Measurements from ENCODE around the gene BAIAP2L1. TPM values are rescaled to one million over a fixed set of nuclear protein-coding genes. Genes with fewer than 3 reads are reported as not detected.

Gene BAIAP2L1
- total and polyA plus RNA-seq, 2 of the 8 experiments (the other 6 are each of a cell fraction or from before 2014, with no cell fraction given) = 19.2 to 42.9 TPM

GRCh38 chr7:98293265-98293664 is 107.6 kb downstream of the BAIAP2L1 start:
- H3K23me2 ChIP-seq (ENCODE audit: low read depth, low read length) = no peaks in the 10 kb centered on the region
- FAIRE-seq (no peak), DNase-seq (ENCODE audit: low read depth in 1 of 2, low spot score in 2 of 2) (no peak)
- no peak overlapping the region for H2BK5ac ChIP-seq (ENCODE audit: low read depth, low read length)
- no peaks in the 10 kb centered on the region for H3K9me3 ChIP-seq (ENCODE audit: insufficient read depth in 2 of 2, low read depth in 1 of 2, low read length in 1 of 2)
- no peak overlapping the region for H3K18ac ChIP-seq (ENCODE audit: extremely low read depth, low read length)
- no peak overlapping the region for H4K5ac ChIP-seq (ENCODE audit: insufficient read length, low read depth, low read length)
- ChIA-PET POLR2A (ENCODE audit: partially characterized antibody) (interaction anchor here (0.6 to 1.1 kb wide), 3 partner anchors 10 to 106 kb away, joined by 3 to 4 read pairs (median 4); no protein-coding TSS in a partner anchor), CTCF (ENCODE audit: partially characterized antibody) (interaction anchor here (0.9 to 8.1 kb wide), 7 partner anchors 8 to 133 kb away, joined by 6 to 57 read pairs (median 6); partner anchors contain the start of gene BAIAP2L1)
- no peak overlapping the region for H3K27ac ChIP-seq (ENCODE audit: low read depth, low read length)
- H3K9ac ChIP-seq (replicated peaks in 1 of 4; ENCODE audit: extremely low read depth in 1 of 4, low read depth in 3 of 4, low read length in 3 of 4) = no peak overlapping the region
- H3K4ac ChIP-seq (replicated peaks; ENCODE audit: insufficient read length, low read depth, low read length) = no peak overlapping the region
- no peak overlapping the region for H2AK5ac ChIP-seq (ENCODE audit: low read depth, low read length)
- H4K8ac ChIP-seq (ENCODE audit: extremely low read depth, insufficient read depth, low read length) = no peak overlapping the region
- no peak overlapping the region for H4K91ac ChIP-seq (replicated peaks; ENCODE audit: insufficient read length, low read length)
- no peak overlapping the region for H2BK120ac ChIP-seq (replicated peaks; ENCODE audit: low read depth, low read length)
- H3K14ac ChIP-seq (ENCODE audit: insufficient read length) = no peak overlapping the region
- peaks cover 7 to 20% (median 12%) of the 10 kb centered on the region in 4 experiments; a peak in 7 of 8 replicates for H3K36me3 ChIP-seq (ENCODE audit: control insufficient read depth in 2 of 4, insufficient read depth in 4 of 4, low read length in 3 of 4)
- H3K4me3 ChIP-seq (ENCODE audit: extremely low read depth in 1 of 4, insufficient read depth in 2 of 4, low read depth in 3 of 4, low read length in 4 of 4) = no peak overlapping the region
- no peak for TF ChIP-seq BCL11A (IDR thresholded peaks at IDR 0.05; ENCODE audit: low read depth in 2 of 2, low read length in 2 of 2)
- no peak for TF ChIP-seq FOSL1 (IDR thresholded peaks at IDR 0.05; ENCODE audit: insufficient read depth, low read depth, low read length)
- no peak for TF ChIP-seq YY1 (IDR thresholded peaks at IDR 0.05; ENCODE audit: low read depth, low read length)
- TF ChIP-seq MAX (IDR thresholded peaks at IDR 0.05) = no peak
- TF ChIP-seq POLR2AphosphoS5 (IDR thresholded peaks at IDR 0.05; ENCODE audit: low read depth, low read length) = no peak
- TF ChIP-seq CTCF (IDR thresholded peaks at IDR 0.05; ENCODE audit: control extremely low read depth in 1 of 3, insufficient read depth in 1 of 3, low read depth in 1 of 3, low read length in 3 of 3) = no peak
- TF ChIP-seq CHD1 (IDR thresholded peaks at IDR 0.05; ENCODE audit: low read depth, low read length) = no peak
- TF ChIP-seq HDAC2 (IDR thresholded peaks at IDR 0.05; ENCODE audit: borderline replicate concordance in 1 of 2, low read depth in 2 of 2, low read length in 2 of 2) = no peak
- TF ChIP-seq RXRA (IDR thresholded peaks at IDR 0.05; ENCODE audit: insufficient read depth, low read depth, low read length) = no peak
- no peak for TF ChIP-seq SIX5 (IDR thresholded peaks at IDR 0.05; ENCODE audit: low read depth, low read length)
- peaks cover 2% of the 10 kb centered on the region for H3K79me1 ChIP-seq (ENCODE audit: low read depth, low read length)
- H2AFZ ChIP-seq (ENCODE audit: low read length) = no peak overlapping the region
- WGBS, 2 experiments (ENCODE audit: extremely low coverage in 1 of 2, insufficient coverage in 1 of 2, insufficient read length in 1 of 2, insufficient replicate concordance in 2 of 2, low coverage in 1 of 2, low lambda C conversion rate in 2 of 2, missing lambda C conversion rate in 1 of 2) = 89% methylated on average over 17 of the region's 17 CpGs; no CpG with 5 or more reads in 1 of the 2 experiments
- no peak overlapping the region for H2BK20ac ChIP-seq (ENCODE audit: low read length)
- no peak overlapping the region for H3K4me2 ChIP-seq (ENCODE audit: insufficient read depth in 1 of 2, low read depth in 2 of 2, low read length in 2 of 2)
- peaks cover 0 to 15% of the 10 kb centered on the region in 2 experiments; a peak in 2 of 4 replicates for H3K79me2 ChIP-seq (ENCODE audit: control insufficient read depth in 1 of 2, insufficient read depth in 2 of 2, low read length in 2 of 2)
- no peak overlapping the region for H3K56ac ChIP-seq (replicated peaks; ENCODE audit: insufficient read length, low read depth, low read length)
- H3K23ac ChIP-seq (ENCODE audit: insufficient read length) = no peak overlapping the region
- H2BK12ac ChIP-seq (ENCODE audit: low read depth, low read length) = no peak overlapping the region
- H4K20me1 ChIP-seq (replicated peaks in 1 of 2; ENCODE audit: control insufficient read depth in 1 of 2, insufficient read depth in 2 of 2, low read length in 2 of 2) = peaks cover 24 to 26% of the 10 kb centered on the region in 2 experiments
- H3K4me1 ChIP-seq (replicated peaks in 1 of 4; ENCODE audit: control insufficient read depth in 3 of 4, insufficient read depth in 4 of 4, low read length in 3 of 4) = peaks cover 0 to 10% (median 3%) of the 10 kb centered on the region in 4 experiments; a peak in 5 of 7 replicates
- no peaks in the 10 kb centered on the region for H3K27me3 ChIP-seq (replicated peaks in 1 of 4; ENCODE audit: control insufficient read depth in 3 of 4, extremely low read depth in 1 of 4, insufficient read depth in 3 of 4, low read length in 3 of 4)
- no peak overlapping the region for H2BK15ac ChIP-seq (ENCODE audit: low read length)
